ENCODE results near the gene CELF1. TPM values are rescaled to one million over a fixed set of nuclear protein-coding genes. Genes with fewer than 3 reads are reported as not detected.

CELF1 gene
- total and polyA plus RNA-seq, 2 of the 13 experiments (the other 11 are each of a cell fraction or from before 2014, with no cell fraction given) = 69.0 to 80.1 TPM

DNA sequence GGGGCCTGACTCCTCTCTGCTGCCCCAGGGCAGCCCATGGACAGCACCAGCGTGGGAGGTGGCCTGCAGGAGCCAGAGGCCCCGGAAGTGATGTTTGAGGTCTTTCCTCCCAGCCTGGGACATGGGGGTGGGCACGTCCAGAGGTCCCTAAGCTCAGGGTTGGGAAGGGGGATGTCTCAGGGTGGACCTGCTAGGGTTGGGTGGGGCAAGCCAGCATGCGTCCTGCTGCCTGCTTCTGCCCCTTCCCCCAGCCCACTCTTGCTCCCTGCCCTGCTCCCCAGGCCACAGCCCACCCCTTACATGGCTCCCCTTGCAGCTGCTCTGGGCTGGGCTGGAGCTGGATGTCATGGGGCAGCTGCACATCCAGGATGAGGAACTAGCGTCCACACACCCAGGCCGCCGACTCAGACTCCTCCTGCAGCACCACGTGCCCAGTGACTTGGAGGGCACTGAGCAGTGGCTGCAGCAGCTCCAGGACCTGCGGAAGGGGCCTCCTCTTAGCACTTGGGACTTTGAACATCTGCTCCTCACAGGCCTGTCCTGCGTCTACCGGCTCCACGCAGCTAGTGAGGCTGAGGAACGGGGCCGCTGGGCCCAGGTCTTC lies 34.9 kb upstream of the CELF1 start (continued):
- TF ChIP-seq ZNF496 (CRISPR knock-in tag; IDR thresholded peaks at IDR 0.05; ENCODE audit: insufficient replicate concordance) (no peak), ZSCAN25 (CRISPR knock-in tag; IDR thresholded peaks at IDR 0.05) (no peak), MLLT10 (CRISPR knock-in tag; IDR thresholded peaks at IDR 0.05) (no peak), SRSF4 (IDR thresholded peaks at IDR 0.05; ENCODE audit: low read depth, low read length, poor library complexity, severe bottlenecking) (no peak), ZNF761 (CRISPR knock-in tag; conservative IDR thresholded peaks at IDR 0.05) (0 out of 2 replicates have a peak, but pooled peaks have one; percentile 26), ZNF614 (CRISPR knock-in tag; IDR thresholded peaks at IDR 0.05; ENCODE audit: borderline replicate concordance) (peak; percentile 43; the same call in 1 of the 2 replicates), AGO2 (optimal IDR thresholded peaks at IDR 0.05; ENCODE audit: low read depth, low read length) (peak; percentile 20), ZNF441 (CRISPR knock-in tag; IDR thresholded peaks at IDR 0.05; ENCODE audit: borderline replicate concordance) (no peak), ZNF451 (CRISPR knock-in tag; IDR thresholded peaks at IDR 0.05) (no peak), POLR2A (IDR thresholded peaks at IDR 0.05; ENCODE audit: insufficient read depth in 1 of 2, low read depth in 2 of 2, low read length in 2 of 2) (no peak), NCOA5 (CRISPR knock-in tag; IDR thresholded peaks at IDR 0.05) (no peak), SNAI1 (CRISPR knock-in tag; IDR thresholded peaks at IDR 0.05; ENCODE audit: borderline replicate concordance) (no peak), JUND (CRISPR knock-in tag; IDR thresholded peaks at IDR 0.05) (no peak)
- TF ChIP-seq, protein P1, sequence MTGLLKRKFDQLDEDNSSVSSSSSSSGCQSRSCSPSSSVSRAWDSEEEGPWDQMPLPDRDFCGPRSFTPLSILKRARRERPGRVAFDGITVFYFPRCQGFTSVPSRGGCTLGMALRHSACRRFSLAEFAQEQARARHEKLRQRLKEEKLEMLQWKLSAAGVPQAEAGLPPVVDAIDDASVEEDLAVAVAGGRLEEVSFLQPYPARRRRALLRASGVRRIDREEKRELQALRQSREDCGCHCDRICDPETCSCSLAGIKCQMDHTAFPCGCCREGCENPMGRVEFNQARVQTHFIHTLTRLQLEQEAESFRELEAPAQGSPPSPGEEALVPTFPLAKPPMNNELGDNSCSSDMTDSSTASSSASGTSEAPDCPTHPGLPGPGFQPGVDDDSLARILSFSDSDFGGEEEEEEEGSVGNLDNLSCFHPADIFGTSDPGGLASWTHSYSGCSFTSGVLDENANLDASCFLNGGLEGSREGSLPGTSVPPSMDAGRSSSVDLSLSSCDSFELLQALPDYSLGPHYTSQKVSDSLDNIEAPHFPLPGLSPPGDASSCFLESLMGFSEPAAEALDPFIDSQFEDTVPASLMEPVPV (CRISPR knock-in tag; IDR thresholded peaks at IDR 0.05) = peak; percentile 80; the same call in 1 of the 2 replicates
- TF ChIP-seq, protein P2, sequence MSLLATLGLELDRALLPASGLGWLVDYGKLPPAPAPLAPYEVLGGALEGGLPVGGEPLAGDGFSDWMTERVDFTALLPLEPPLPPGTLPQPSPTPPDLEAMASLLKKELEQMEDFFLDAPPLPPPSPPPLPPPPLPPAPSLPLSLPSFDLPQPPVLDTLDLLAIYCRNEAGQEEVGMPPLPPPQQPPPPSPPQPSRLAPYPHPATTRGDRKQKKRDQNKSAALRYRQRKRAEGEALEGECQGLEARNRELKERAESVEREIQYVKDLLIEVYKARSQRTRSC (CRISPR knock-in tag; IDR thresholded peaks at IDR 0.05; ENCODE audit: low read depth) = 0 out of 2 replicates have a peak, but pooled peaks have one; percentile 35
- TF ChIP-seq, protein P3, sequence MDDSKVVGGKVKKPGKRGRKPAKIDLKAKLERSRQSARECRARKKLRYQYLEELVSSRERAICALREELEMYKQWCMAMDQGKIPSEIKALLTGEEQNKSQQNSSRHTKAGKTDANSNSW (CRISPR knock-in tag; IDR thresholded peaks at IDR 0.05; ENCODE audit: borderline replicate concordance) = no peak
- TF ChIP-seq, protein P4, sequence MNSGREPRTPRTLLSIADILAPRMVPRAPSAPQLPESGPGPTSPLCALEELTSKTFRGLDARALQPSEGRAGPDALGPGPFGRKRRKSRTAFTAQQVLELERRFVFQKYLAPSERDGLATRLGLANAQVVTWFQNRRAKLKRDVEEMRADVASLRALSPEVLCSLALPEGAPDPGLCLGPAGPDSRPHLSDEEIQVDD (CRISPR knock-in tag; IDR thresholded peaks at IDR 0.05; ENCODE audit: borderline replicate concordance) = no peak
- TF ChIP-seq, protein P5, sequence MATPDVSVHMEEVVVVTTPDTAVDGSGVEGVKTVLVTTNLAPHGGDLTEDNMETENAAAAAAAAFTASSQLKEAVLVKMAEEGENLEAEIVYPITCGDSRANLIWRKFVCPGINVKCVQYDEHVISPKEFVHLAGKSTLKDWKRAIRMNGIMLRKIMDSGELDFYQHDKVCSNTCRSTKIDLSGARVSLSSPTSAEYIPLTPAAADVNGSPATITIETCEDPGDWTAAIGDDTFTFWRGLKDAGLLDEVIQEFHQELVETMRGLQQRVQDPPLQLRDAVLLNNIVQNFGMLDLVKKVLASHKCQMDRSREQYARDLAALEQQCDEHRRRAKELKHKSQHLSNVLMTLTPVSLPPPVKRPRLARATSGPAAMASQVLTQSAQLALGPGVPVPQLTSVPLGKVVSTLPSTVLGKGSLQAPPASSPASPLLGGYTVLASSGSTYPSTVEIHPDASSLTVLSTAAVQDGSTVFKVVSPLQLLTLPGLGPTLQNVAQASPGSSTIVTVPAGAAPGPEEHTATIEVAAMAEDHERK (CRISPR knock-in tag; IDR thresholded peaks at IDR 0.05; ENCODE audit: low read depth) = no peak
- TF ChIP-seq, protein P6, sequence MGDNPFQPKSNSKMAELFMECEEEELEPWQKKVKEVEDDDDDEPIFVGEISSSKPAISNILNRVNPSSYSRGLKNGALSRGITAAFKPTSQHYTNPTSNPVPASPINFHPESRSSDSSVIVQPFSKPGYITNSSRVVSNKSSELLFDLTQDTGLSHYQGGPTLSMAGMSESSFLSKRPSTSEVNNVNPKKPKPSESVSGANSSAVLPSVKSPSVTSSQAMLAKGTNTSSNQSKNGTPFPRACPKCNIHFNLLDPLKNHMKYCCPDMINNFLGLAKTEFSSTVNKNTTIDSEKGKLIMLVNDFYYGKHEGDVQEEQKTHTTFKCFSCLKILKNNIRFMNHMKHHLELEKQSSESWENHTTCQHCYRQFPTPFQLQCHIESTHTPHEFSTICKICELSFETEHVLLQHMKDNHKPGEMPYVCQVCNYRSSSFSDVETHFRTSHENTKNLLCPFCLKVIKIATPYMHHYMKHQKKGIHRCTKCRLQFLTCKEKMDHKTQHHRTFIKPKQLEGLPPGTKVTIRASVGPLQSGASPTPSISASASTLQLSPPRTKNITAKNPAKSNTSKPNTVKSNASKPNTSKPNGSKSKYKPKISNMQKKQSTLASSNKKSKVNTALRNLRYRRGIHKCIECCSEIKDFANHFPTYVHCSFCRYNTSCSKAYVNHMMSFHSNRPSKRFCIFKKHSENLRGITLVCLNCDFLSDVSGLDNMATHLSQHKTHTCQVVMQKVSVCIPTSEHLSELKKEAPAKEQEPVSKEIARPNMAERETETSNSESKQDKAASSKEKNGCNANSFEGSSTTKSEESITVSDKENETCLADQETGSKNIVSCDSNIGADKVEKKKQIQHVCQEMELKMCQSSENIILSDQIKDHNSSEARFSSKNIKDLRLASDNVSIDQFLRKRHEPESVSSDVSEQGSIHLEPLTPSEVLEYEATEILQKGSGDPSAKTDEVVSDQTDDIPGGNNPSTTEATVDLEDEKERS (CRISPR knock-in tag; IDR thresholded peaks at IDR 0.05) = no peak
- TF ChIP-seq, protein P7, sequence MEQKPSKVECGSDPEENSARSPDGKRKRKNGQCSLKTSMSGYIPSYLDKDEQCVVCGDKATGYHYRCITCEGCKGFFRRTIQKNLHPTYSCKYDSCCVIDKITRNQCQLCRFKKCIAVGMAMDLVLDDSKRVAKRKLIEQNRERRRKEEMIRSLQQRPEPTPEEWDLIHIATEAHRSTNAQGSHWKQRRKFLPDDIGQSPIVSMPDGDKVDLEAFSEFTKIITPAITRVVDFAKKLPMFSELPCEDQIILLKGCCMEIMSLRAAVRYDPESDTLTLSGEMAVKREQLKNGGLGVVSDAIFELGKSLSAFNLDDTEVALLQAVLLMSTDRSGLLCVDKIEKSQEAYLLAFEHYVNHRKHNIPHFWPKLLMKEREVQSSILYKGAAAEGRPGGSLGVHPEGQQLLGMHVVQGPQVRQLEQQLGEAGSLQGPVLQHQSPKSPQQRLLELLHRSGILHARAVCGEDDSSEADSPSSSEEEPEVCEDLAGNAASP (CRISPR knock-in tag; IDR thresholded peaks at IDR 0.05; ENCODE audit: borderline replicate concordance) = no peak
